ENCODE results near the gene MUS81.

The MUS81 gene

DNA sequence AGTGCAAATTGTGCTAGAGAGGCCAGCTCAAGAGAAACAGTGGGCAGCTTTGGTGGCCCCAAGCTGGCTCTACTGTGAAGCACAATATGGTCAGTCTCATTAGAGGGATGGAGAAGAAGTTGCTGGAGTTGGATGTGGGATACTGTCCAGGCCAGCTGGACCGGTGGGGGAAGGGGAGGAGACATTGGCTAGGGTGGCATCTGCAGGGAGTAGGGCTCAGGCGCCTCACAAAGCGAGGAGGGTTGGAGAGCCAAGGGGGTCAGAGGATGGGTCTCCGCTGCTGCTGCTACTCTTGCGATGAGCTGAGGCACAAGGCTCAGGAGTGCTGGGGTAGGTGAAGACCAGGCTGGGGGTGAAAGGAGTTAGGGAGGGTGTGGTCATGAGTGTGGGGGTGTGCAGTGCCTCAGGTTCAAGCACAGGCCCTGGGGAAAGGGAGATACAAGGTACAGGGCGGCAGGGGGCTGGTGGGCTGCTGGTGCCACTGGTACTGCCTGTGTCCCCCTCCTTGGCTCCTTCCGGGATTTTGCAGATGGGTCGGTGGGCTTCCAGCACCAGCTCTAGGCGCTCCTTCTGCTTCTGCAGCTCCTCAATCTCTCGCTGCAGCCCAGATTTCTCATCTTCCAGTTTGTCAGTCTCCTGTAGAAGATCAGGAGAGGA lies 32.6 kb downstream of the MUS81 start:
- no peak for DNase-seq

DNA sequence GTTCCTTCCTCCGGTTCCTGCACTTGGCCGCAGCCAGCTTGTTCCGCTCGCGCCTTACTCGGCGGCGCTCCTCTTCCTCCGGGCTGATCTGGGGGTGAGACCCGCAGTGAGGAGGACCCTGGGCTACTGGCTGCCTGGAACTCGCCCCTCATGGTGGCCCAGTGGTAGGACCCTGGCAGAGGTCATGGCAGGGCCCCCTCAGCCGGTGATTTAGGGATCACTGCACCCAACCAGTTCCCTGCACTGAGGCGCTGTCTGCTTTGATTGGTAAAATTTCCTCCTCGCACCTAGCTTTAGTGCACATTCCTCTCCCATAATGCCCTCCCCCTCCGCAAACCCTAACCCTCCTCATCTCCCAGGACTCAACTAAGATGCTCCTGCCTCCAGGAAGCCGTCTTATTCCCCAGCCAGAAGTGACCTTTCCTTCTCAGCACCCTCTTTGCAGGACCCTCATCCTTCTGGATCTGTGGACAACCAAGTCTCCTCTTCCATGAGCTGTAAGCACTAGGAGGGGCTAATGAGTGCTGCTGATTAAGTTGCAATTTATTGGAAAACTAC lies 33.9 kb downstream of the MUS81 start:
- DNase-seq: no peak

DNA sequence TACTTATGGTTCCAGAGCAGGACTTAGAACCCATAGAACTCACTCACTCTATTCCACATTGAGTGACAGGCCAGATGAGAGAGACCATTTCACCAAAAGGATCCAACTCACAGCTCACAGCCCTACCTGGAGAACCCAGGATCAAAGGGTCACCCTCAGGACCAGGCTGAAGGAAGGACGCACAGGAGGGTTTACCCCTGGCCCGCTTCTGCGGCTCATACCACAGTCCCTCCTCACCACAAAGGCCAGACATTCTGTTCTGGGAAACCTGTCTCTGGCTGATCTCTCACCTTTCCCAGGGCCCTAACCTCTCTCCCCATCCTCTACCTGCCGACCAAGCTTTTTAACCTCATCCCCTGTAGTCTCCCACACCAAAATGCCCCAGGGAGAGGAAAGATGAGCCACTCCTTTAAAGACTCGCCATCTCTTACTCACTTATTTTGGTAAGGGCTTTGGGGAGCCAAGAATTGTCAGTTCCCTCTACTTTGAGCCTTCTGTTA lies 35.3 kb downstream of the MUS81 start:
- no peak for DNase-seq

DNA sequence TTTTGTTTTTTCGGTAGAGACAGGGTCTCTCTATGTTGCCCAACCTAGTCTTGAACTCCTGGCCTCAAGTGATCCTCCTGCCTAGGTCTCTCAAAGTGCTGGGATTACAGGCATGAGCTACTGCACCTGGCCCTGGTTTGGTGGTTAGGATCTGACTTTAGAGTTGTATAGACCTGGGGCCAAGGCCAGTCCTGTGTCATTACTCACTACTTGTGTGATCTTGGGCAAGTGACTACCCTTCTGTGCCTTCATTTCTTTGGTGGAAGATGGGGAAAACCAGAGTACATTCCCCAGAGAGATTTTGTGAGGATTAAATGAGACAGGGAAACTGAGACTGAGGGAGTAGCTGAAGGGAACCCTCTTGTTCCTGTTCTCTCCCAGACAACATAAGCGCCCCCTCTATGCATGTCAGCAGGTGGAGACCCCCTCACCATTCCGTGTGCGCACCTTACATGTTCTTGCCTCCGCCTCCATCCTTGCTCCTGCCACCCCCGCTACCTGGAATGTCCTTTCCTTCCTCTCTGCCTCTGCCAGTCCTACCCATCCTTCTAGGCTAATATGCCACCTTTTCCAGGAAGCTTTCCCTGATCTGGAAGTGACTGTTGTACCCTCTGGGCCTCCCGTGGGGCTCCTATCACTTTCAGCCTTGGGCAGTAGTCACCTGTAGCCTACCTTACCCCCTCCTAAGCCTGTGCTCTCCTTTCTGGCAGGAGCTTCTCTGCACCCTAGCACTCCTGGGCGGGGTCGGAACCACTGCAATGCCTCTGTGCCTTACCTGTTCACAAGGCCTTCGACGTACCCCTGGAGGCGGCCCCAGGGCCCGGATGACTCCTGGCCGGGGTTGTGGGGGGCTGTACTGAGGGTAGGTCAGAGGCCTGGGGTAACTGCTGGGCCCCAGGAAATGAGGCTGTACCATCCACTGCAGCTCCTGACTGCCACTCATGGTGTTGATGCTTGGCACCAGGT lies 36.1 kb downstream of the MUS81 start:
- no peak for DNase-seq

DNA sequence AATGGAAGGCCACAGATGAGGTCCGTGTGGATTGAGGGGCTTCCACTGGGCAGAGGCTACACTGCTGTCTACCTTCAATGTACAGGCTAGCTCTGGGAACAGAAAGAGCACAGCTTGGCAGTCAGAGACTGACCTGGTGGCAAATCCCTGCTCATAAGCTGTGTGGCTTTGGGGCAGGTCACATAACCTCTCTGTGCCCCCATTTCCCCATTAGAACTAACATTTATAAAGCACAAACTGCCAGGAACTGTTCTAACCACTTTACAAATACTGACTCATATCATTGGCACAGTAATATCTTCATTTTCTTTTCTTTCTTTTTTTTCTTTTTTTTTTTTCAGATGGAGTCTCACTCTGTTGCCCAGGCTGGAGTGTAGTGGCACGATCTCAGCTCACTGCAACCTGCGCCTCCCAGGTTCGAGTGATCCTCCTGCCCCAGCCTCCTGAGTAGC lies 36.8 kb downstream of the MUS81 start:
- DNase-seq: no peak

DNA sequence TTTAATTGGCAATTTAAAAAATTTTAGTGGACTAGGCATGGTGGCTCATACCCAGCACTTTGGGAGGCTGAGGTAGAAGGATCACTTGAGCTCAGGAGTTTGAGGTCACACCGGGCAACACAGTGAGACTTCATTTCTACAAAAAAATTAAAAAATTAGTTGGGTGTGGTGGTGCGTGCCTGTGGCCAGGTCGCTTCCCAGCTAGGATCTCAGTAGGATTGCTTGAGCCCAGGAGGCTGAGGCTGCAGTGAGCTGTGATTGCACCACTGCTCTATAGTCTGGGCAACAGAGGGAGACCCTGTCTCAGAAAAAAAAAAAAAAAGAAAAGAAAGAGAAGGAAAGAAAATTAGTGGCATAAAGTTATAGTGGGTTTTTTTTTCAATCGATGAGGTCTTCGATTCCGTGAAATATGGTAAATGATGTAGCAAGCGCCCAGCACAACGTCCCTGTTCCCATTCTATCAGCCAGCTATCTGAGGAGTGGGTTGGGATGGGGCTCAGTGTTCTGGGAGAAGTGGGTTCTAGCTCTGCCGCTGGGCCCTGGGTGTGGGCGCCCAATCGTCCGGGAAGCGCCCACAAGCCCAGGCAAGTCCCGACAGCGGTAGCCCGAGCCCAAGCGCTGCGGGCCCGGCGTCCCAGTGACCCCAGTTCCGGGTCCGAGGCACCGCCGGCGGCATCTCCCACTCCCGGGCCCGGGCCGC lies 38.6 kb downstream of the MUS81 start:
- no peak for DNase-seq

DNA sequence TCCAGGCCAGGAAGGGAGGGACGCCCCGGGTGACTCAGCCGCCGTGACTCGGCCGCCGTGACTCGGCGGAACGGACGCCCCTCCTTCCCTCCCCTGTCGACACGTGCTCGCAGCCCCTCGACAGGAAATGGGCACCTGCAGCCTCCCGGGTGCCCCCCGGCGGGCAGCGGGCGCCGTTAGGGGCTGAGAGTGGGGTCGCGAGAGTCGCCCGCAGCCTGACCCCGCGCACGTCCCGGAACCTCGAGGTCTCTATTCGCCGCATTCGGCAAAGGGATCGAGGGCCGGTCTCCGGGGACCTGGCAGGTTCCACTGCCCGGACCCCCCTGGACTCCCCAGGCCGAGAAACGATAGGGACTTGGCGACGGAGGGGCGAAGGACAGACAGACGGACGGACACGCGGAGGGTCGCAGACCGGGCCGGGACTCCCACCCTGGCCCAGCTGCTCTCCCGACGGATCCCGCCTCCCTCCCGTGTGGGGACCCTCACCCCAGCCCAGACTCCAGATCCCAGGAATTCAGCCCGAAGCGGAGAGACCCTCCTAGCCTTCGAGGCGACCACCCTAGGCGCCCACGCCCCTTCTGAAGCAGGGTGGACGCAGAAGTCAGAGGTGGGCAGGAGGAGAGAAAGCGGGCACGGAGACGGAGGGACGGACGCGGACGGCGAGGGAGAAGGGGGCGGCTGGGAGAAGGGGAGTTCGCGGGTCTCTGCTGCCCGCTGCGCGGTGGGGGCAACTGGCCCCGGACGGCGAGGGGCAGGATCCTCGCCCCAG lies 39.3 kb downstream of the MUS81 start:
- DNase-seq: no peak

DNA sequence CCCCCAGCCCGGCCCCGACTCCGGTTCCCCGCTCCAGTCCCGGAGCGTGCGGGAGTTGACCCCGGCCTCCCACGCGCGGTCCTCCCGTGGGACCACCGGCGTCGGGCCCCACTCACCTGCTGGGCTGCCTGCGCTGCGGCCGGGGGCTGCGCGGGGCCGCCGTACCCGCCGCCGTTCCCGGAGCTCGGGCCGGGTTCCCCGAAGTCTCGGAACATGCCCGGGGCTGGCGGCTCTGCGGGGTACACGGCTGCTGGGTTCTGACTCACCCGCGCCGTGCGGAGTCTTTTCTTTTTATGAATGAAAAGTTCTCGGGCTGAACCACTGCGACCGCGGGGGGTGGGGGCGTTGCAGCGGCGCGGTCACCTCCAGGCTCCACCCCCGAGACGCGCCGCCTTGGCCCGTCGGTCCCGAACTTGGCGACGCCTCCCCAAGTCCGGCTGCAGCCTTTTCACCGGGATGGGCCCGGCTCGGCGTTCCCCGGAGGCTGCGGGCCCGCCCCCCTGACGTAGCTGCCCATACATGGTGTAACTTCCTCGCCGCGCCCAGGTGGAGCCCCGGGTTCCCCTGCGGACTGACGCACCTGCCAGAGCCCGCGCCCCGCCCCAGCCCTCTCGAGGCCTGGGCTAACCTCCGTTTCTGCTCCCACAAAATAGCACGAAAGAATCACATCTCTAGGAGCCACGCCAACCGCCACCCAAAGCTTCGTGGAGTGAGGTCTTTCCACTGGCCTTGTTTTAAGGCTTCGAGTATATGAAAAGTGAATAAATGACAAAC lies 40.1 kb downstream of the MUS81 start, which contains the start of gene FOSL1:
TSS of gene FOSL1 (minus strand) at position 264 of the 774 bp plus-strand sequence. CDS start at position 215, 49 bp downstream.
- peak; percentile 88 for DNase-seq

DNA sequence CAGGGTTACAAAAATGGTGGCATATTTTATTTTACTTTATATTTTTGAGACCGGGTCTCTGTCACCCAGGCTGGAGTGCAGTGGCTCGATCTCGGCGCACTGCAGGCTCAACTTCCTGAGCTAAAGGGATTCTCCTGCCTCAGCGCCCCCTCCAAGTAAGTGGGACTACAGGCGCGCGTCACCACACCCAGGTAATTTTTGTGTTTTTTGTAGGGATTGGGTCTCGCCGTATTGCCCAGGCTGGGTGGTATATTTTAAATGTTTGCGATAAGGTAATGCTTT lies 40.6 kb downstream of the MUS81 start:
- DNase-seq: no peak

DNA sequence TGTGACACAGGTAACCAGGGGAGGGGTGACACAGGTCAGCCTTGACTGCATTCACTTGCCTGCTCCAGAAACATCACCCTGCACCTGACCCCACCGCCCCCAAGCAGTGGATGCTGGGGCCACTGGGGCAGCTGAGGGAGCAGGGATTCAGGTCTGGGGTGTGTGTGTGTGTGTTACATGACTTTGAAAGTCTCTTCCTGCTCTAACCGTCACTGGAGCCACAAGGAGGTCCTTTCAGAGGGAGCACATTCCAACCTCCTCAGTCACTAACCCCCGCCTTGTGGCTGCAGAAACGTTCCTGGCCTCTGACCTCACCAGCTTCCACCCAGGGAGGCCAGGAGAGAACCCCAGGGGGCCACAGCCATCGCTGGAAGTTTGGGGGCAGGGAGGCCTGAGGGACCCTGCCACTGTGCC lies 42.8 kb downstream of the MUS81 start:
- DNase-seq: no peak

DNA sequence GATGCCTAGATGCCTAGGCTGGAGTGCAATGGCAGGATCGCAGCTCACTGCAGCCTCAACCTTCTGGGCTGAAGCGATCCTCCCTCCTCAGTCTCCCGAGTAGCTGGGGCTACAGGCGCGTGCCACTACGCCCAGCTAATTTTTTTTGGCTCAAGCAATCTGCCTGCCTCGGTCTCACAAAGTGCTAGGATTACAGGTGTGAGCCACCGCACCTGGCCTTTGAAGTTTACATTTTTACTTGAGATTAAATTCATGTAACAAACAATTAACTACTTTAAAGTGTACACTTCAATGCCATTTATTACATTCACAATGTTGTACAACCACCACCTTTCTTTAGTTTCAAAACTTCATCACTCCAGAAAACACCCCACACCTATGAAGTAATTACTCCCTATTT lies 43.5 kb downstream of the MUS81 start:
- no peak for DNase-seq

DNA sequence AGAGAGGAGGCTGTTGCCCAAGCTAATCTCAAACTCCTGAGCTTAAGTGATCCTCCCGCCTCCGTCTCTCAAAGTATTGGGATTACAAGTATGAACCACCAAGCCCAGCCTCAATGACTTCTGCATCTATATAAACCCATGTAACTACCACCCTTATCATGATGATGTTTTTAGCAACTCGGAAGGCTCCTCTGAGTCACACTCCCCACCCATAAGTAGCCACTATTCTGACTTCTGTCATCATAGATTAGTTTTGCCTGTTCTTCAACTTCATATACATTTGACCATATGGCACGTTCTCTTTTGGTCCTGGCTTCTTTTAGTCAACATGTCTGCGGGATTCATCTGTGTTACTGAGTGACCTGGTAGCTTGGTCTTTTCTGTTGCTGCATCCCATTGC lies 46.4 kb downstream of the MUS81 start:
- no peak for DNase-seq

DNA sequence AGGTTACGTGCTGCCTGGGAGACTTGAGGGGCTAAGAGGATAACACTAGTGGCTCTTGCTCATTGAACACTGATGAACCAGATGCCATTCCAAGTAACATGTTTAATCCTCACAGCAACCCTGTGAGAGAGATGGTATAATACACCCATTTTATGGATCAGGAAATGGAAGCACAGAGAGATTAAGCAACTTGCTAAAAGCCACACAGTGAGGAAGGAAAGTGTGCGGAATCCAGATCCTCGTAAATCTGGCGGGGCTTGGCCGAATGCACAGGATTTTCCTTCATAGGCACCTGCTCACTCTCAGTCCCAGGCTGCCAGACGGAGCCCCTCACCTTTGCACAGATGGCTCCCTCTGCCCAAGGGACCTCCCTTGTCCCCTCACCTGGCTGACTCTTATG lies 47.6 kb downstream of the MUS81 start:
- DNase-seq: no peak

DNA sequence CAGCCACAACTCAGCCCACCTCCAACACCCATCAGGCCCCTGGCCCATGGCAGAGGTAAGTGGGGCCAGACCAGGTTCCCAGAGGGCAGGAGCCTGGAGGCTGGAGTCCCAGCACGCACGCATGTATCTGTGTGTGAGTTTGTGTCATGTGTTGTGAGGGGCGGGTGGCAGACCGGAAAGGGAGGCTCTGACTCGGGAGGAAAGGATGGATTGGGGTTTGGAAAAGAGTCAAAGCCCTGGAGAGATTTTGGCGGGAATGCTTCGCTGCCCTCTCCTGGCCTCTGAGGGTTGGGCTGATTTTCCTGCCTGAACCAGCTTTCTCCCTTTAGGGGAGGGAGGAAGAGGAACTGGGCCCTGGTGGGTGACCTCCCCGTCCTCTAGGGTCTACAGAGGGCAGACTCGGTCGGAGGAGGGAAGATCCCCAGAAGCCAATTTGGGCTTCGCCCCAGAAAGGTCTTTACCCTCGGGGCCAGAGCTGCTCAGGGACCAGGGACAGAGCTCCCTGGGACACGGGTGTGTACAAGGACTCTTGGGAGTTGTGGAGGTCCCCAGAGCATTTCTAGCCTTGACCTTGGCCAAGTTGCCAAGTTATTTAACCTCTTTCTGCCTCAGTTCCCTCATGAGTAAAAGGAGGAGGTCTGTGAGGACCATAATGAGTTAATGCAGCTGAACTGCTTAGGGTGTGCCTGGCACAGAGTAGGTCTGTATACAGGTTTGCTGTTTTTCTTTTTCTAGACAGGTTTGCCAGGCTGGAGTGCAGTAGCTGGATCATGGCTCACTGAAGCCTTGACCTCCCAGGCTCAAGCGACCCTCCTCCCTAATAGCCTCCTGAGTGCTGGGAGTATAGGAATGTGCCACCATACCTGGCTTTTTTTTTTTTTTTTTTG lies 51.7 kb downstream of the MUS81 start:
- peak; percentile 48 for DNase-seq

DNA sequence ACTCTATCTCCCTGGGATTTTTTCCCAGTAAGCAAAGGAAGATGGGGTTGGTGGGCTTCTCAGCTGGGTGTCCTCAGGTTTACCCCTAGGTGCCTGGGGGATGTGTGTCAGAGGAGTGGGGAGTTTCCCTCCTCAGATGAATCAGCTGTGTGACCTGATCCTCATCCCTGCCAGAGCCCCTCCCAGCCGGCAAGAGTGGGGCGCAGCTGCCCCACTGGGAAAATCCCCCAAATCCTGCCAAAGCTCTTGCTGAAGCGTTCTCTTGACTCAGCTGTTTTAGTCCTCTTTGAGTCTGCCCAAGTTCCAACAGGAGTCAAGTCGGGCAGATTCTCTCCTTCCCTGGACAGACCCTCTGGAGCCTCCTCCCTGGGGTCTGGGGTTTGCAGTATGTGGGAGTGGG lies 52.6 kb downstream of the MUS81 start:
- DNase-seq: no peak

DNA sequence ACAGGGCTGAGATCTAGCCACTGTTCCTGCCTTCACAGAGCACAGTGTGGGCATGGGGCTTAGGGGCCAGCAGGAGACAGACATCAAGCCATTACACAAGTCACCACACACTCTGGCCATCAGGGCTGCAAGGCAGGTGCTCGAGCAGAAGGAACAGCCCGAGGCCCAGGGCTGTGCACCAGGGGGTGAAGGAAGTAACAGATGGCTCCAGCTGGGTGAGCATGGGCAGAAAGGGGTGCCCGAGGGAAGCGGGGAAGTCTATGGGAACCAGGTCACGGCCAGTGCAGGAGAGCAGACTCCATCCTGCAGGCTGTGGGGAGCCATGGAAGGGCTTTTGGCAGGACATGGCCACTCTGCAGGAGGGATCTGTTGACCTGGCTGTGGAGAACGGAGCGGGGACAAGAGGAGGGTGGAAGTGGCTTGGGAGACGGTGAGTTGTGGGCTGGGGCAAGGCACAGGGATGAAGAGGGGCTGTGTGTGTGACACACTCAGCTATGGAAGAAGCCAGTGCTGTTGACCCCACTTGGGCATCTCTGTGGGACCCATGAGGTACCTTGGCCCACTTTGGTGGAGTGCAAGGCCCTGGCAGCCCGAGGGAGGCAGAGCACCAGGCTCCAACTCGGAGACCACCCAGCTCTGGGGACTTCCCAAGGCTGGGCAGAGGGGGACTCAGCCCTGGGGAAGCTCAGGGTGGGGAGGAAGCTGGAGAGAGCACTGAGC lies 55.0 kb downstream of the MUS81 start:
- DNase-seq: no peak

DNA sequence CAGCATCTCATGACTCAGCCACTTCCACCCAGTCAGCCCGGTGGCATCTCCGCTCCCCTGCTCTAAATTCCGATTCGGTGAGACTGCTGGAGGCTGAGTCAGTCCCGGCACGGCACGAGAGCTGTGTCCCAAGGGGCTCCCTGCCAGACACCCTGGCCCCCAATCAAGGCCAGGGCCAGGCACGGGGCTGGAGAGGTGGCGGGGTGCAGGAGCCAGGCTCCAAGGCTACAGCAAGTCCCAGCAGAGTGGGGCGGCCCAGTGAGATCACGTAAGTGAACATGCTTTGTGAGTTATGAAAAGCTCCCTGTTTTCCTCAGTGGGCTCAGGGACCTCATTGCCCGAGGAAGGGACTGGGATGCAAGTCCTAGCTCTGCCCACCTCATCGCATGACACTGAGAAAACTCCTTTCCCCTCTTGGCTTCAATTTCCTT lies 55.6 kb downstream of the MUS81 start:
- DNase-seq: no peak

Data from NCI-H510A treated with DMSO at 0.1 percent for 48 hours (cell line).